ENCODE results near the gene IL32. TPM values are rescaled to one million over a fixed set of nuclear protein-coding genes. Genes with fewer than 3 reads are reported as not detected.

Gene IL32
- total and polyA plus RNA-seq, 8 donors, result 151 to 928 (median 274) TPM

- DNase-seq (peak; percentile 77 to 95 (median 88)), FAIRE-seq (no peak), ATAC-seq (peak; percentile 39 to 66 (median 57))
- intact Hi-C loops (cut with DNase I), result no loop called here
- H3K27ac ChIP-seq, result peak overlapping the region; percentile 17 to 73 (median 52)
- H3K9me3 ChIP-seq, result no peaks in the 10 kb centered on the region
- no peak overlapping the region for H3K4me3 ChIP-seq
- no peaks in the 10 kb centered on the region for H3K27me3 ChIP-seq
- peaks cover 0 to 14% (median 5%) of the 10 kb centered on the region in 3 donors for H3K4me1 ChIP-seq
- no peak for TF ChIP-seq CTCF (IDR thresholded peaks at IDR 0.05)
- no peaks in the 10 kb centered on the region for H3K36me3 ChIP-seq
- 7 to 13% methylated on average over 11 of the region's 11 CpGs for WGBS, 2 donors
Measured at GRCh38 chr16:3038256-3038655, 27.2 kb upstream of the IL32 start.

GRCh38 chr16:3038896-3039295, 26.5 kb upstream of the IL32 start:
- H3K4me3 ChIP-seq, result no peak overlapping the region
- no peaks in the 10 kb centered on the region for H3K36me3 ChIP-seq
- FAIRE-seq (no peak), DNase-seq (no peak), ATAC-seq (no peak)
- 88 to 92% methylated on average over 5 of the region's 5 CpGs for WGBS, 2 donors
- H3K27ac ChIP-seq, result no peak overlapping the region
- peaks cover 0 to under 1% (median 0%) of the 10 kb centered on the region in 4 donors for H3K27me3 ChIP-seq
- intact Hi-C loops (cut with DNase I), result no loop called here
- no peaks in the 10 kb centered on the region for H3K9me3 ChIP-seq
- peaks cover 0 to 14% (median 5%) of the 10 kb centered on the region in 3 donors for H3K4me1 ChIP-seq
- no peak for TF ChIP-seq CTCF (IDR thresholded peaks at IDR 0.05)

- H3K4me3 ChIP-seq, result no peak overlapping the region
- DNase-seq (no peak), FAIRE-seq (no peak), ATAC-seq (no peak)
- no peaks in the 10 kb centered on the region for H3K9me3 ChIP-seq
- peaks cover 0 to 20% (median 20%) of the 10 kb centered on the region in 3 donors for H3K4me1 ChIP-seq
- intact Hi-C loops (cut with DNase I), result no loop called here
- peaks cover 0 to 28% (median 0%) of the 10 kb centered on the region in 4 donors for H3K27me3 ChIP-seq
- H3K36me3 ChIP-seq, result no peaks in the 10 kb centered on the region
- no peak for TF ChIP-seq CTCF (IDR thresholded peaks at IDR 0.05)
- WGBS, 2 donors, result 91 to 93% methylated on average over 3 of the region's 3 CpGs
- no peak overlapping the region for H3K27ac ChIP-seq
Measured at GRCh38 chr16:3042376-3042775, 23.1 kb upstream of the IL32 start.

GRCh38 chr16:3044708-3045107, 20.7 kb upstream of the IL32 start:
- ATAC-seq (no peak), DNase-seq (no peak), FAIRE-seq (no peak)
- 89 to 91% methylated on average over 6 of the region's 6 CpGs for WGBS, 2 donors
- no peak for TF ChIP-seq CTCF (IDR thresholded peaks at IDR 0.05)
- H3K27me3 ChIP-seq, result peaks cover 0 to 30% (median 0%) of the 10 kb centered on the region in 4 donors
- no peak overlapping the region for H3K27ac ChIP-seq
- H3K4me3 ChIP-seq, result no peak overlapping the region
- H3K4me1 ChIP-seq, result peaks cover 0 to 15% (median 12%) of the 10 kb centered on the region in 3 donors
- intact Hi-C loops (cut with DNase I), result no loop called here
- H3K9me3 ChIP-seq, result no peaks in the 10 kb centered on the region
- H3K36me3 ChIP-seq, result no peaks in the 10 kb centered on the region

GRCh38 chr16:3045758-3046640, 19.4 kb upstream of the IL32 start, which contains the start of gene MMP25:
MMP25 (plus strand) TSS chr16:3046561; CDS start chr16:3046918, 357 bp downstream.
- peaks cover 0 to 32% (median 0%) of the 10 kb centered on the region in 4 donors for H3K27me3 ChIP-seq
- no peak for FAIRE-seq
- TF ChIP-seq CTCF (IDR thresholded peaks at IDR 0.05), result no peak
- ATAC-seq, result peak; percentile 30 to 72 (median 54)
- peaks cover 0 to 15% (median 12%) of the 10 kb centered on the region in 3 donors for H3K4me1 ChIP-seq
- intact Hi-C loops (cut with DNase I), result no loop called here
- peak within 1 kb of the TSS; percentile 24 to 56 (median 26) for H3K4me3 ChIP-seq
- no peaks in the 10 kb centered on the region for H3K36me3 ChIP-seq
- DNase-seq, result peak in 2 of 6 donors; percentile 74 to 78
- H3K27ac ChIP-seq, result no peak within 1 kb of the TSS
- no peaks in the 10 kb centered on the region for H3K9me3 ChIP-seq
- WGBS, 2 donors, result 1 to 2% methylated on average over 44 to 86 of the region's 86 CpGs
